Retinal pigment epithelial cell (primary cell): ENCODE data around the gene NOS1AP.

ENCODE experiments used
- DNase-seq: peaks from one replicate; pipeline ENCODE4 v3.0.0-alpha.2; 2010; ENCODE audit warnings: low read depth
- H3K4me3 ChIP-seq: 2 replicates; pipeline ENCODE4 v1.5.1; 2011; ENCODE audit warnings: mild to moderate bottlenecking, low read length, control low read depth, moderate library complexity
- CTCF ChIP-seq: conservative IDR thresholded peaks from 2 replicates; pipeline ENCODE4 v1.5.1; 2011; ENCODE audit warnings: low read depth, low read length, control low read depth, inconsistent platforms

NOS1AP gene

GRCh38 chr1:162144268-162144667, 74.8 kb downstream of the NOS1AP start:
- TF ChIP-seq CTCF = no peak
- H3K4me3 ChIP-seq = no peak overlapping the region
- no peak for DNase-seq

GRCh38 chr1:162144853-162145252, 75.4 kb downstream of the NOS1AP start:
- H3K4me3 ChIP-seq = no peak overlapping the region
- no peak for TF ChIP-seq CTCF
- DNase-seq = no peak

GRCh38 chr1:162145280-162145965, 75.9 kb downstream of the NOS1AP start:
- no peak for TF ChIP-seq CTCF
- DNase-seq = peak; percentile 63
- no peak overlapping the region for H3K4me3 ChIP-seq

GRCh38 chr1:162145966-162146696, 76.6 kb downstream of the NOS1AP start:
- no peak for TF ChIP-seq CTCF
- no peak overlapping the region for H3K4me3 ChIP-seq
- DNase-seq = no peak

- no peak overlapping the region for H3K4me3 ChIP-seq
- no peak for TF ChIP-seq CTCF
- peak; percentile 51 for DNase-seq
Measured at GRCh38 chr1:162147760-162148159, 78.3 kb downstream of the NOS1AP start.

- no peak for TF ChIP-seq CTCF
- no peak overlapping the region for H3K4me3 ChIP-seq
- DNase-seq = no peak
Measured at GRCh38 chr1:162150112-162150511, 80.6 kb downstream of the NOS1AP start.
